Stimulated activated CD4-positive, alpha-beta T cell treated with anti-CD3 and anti-CD28 coated beads, Interleukin-2, amount 100 ng/mL, for 24 hours (primary cell): ENCODE results near the gene PIK3IP1.

Experiments used
- DNase-seq, 2 donors: peaks; one replicate each; pipeline ENCODE4 v3.0.0-alpha.2; 2020

The PIK3IP1 gene

GRCh38 chr22:31308181-31308580 is 15.9 kb upstream of the PIK3IP1 start:
- DNase-seq = no peak

GRCh38 chr22:31305194-31305593 is 12.9 kb upstream of the PIK3IP1 start:
- DNase-seq = no peak

GRCh38 chr22:31302537-31302936 is 10.2 kb upstream of the PIK3IP1 start:
- no peak for DNase-seq

GRCh38 chr22:31302006-31302405 is 9.7 kb upstream of the PIK3IP1 start:
- DNase-seq = no peak

- DNase-seq = no peak
Observed at GRCh38 chr22:31300896-31301295, 8.6 kb upstream of the PIK3IP1 start.

- DNase-seq = no peak
Observed at GRCh38 chr22:31295831-31296657, 3.8 kb upstream of the PIK3IP1 start.

GRCh38 chr22:31295360-31295759 is 3.1 kb upstream of the PIK3IP1 start:
- no peak for DNase-seq

- no peak for DNase-seq
Observed at GRCh38 chr22:31291481-31292235, 630 bp downstream of the PIK3IP1 start.

- DNase-seq = peak; percentile 92 to 95
Observed at GRCh38 chr22:31290494-31291471, 1.5 kb downstream of the PIK3IP1 start.

- DNase-seq = no peak
Observed at GRCh38 chr22:31289344-31289743, 2.9 kb downstream of the PIK3IP1 start.

GRCh38 chr22:31288496-31289240 is 3.6 kb downstream of the PIK3IP1 start:
- no peak for DNase-seq

GRCh38 chr22:31287818-31288495 is 4.3 kb downstream of the PIK3IP1 start:
- no peak for DNase-seq

- peak; percentile 44 to 65 for DNase-seq
Observed at GRCh38 chr22:31286360-31287255, 5.7 kb downstream of the PIK3IP1 start.

- DNase-seq = no peak
Observed at GRCh38 chr22:31284281-31285155, 7.8 kb downstream of the PIK3IP1 start.

- DNase-seq = no peak
Observed at GRCh38 chr22:31282748-31283468, 9.4 kb downstream of the PIK3IP1 start.

GRCh38 chr22:31281733-31282132 is 10.6 kb downstream of the PIK3IP1 start:
- DNase-seq = no peak

GRCh38 chr22:31279821-31280505 is 12.3 kb downstream of the PIK3IP1 start:
- no peak for DNase-seq

- no peak for DNase-seq
Observed at GRCh38 chr22:31279327-31279669, 13.0 kb downstream of the PIK3IP1 start.
